ENCODE data around the gene ATG2B. TPM values are rescaled to one million over a fixed set of nuclear protein-coding genes. Genes with fewer than 3 reads are reported as not detected.

ATG2B gene
- total and polyA plus RNA-seq, 10 of the 15 experiments (the other 5 are each of a cell fraction or from before 2014, with no cell fraction given), result 0.84 to 15.4 (median 9.9) TPM

DNA sequence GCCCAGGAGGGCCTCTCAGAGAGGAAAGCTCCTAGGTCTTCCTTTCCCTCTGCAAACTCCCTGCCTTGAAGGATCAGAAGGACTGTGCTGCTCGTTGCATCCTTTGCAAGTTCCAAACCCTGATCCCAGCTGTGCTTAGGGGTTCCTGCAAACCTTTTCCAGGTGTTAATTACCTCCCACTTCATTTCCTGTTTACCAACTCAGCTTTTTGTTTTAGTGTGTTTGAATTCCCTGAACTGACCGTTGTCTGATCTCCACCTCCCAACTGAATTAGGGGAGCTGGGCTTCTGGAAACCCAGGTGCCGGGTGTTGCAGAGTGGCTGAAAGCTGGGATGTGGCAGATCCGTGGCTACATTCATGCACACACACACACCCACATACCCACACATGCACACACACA lies 127.7 kb downstream of the ATG2B start (continued):
- no peak for TF ChIP-seq MEF2B (IDR thresholded peaks at IDR 0.05; ENCODE audit: partially characterized antibody, poor library complexity, severe bottlenecking)

DNA sequence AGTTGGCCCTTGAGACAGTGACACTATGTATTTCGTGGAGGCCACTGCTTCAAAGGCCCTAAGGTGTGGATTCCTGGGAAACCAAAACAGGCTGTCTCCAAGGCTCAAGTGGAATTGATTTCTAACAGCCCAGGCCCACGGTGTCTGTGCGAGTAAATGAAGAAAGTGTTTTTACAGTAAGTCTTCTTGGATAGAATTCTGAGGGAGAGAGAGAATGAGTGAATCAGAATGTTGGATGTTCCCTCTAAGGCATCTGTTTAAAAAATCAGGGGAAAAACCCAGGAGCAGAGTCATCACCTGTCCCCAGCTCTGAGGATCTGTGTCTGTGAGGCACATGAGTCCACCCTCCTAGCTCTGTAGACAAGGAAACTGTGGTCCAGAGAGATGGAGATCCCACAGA lies 129.5 kb downstream of the ATG2B start:
- no peak overlapping the region for H3K4me2 ChIP-seq (ENCODE audit: control insufficient read depth, insufficient read depth)
- no peak for FAIRE-seq
- no peaks in the 10 kb centered on the region for H4K20me1 ChIP-seq (ENCODE audit: control insufficient read depth, insufficient read depth)
- no peak for ATAC-seq
- no peaks in the 10 kb centered on the region for H3K36me3 ChIP-seq (ENCODE audit: control insufficient read depth in 2 of 2, insufficient read depth in 2 of 2, low read length in 1 of 2)
- H3K27me3 ChIP-seq (replicated peaks in 1 of 2; ENCODE audit: control insufficient read depth in 2 of 2, insufficient read depth in 2 of 2, low read length in 1 of 2), result peaks cover 0 to 2% of the 10 kb centered on the region in 2 experiments; a peak in 1 of 4 replicates
- no peak overlapping the region for H3K9ac ChIP-seq (ENCODE audit: control insufficient read depth, insufficient read depth, low read length)
- H3K4me3 ChIP-seq, result no peak overlapping the region
- RAD21 ChIA-PET (ENCODE audit: unreplicated experiment), result no interaction called here
- intact Hi-C loops (cut with micrococcal nuclease; ENCODE audit: unreplicated experiment), result no loop called here
- H3K27ac ChIP-seq (ENCODE audit: control insufficient read depth, insufficient read depth), result no peak overlapping the region
- CTCF ChIA-PET, result no interaction called here
- H3K9me3 ChIP-seq (replicated peaks; ENCODE audit: control insufficient read depth, insufficient read depth, low read length), result no peaks in the 10 kb centered on the region; the same call in 2 of the 3 replicates
- H2AFZ ChIP-seq (ENCODE audit: control insufficient read depth, low read depth, low read length), result no peak overlapping the region
- BruUV-seq (replicated peaks), result no TSS peak
- H3K4me1 ChIP-seq (ENCODE audit: control insufficient read depth, insufficient read depth, low read length), result no peaks in the 10 kb centered on the region
- in situ Hi-C loops (cut with MboI), result no loop called here
- SMC1A ChIA-PET (ENCODE audit: uncharacterized antibody, unreplicated experiment), result no interaction called here
- 60% methylated on average over 3 of the region's 3 CpGs for WGBS (ENCODE audit: insufficient coverage, insufficient replicate concordance, low lambda C conversion rate, missing lambda C conversion rate)
- POLR2A ChIA-PET, result no interaction called here
- TF ChIP-seq MTA3 (IDR thresholded peaks at IDR 0.05; ENCODE audit: borderline replicate concordance, low read length) (no peak), SUPT20H (IDR thresholded peaks at IDR 0.05; ENCODE audit: borderline replicate concordance, control insufficient read depth, low read depth, low read length) (no peak), RAD51 (IDR thresholded peaks at IDR 0.05) (no peak), ZNF217 (IDR thresholded peaks at IDR 0.05) (no peak), POLR2AphosphoS2 (IDR thresholded peaks at IDR 0.05; ENCODE audit: low read depth, low read length) (no peak), PAX8 (IDR thresholded peaks at IDR 0.05) (no peak), SMAD1 (IDR thresholded peaks at IDR 0.05; ENCODE audit: low read depth, partially characterized antibody) (no peak), TBL1XR1 (IDR thresholded peaks at IDR 0.05; ENCODE audit: low read depth, low read length) (no peak)
- TF ChIP-seq, protein P1, sequence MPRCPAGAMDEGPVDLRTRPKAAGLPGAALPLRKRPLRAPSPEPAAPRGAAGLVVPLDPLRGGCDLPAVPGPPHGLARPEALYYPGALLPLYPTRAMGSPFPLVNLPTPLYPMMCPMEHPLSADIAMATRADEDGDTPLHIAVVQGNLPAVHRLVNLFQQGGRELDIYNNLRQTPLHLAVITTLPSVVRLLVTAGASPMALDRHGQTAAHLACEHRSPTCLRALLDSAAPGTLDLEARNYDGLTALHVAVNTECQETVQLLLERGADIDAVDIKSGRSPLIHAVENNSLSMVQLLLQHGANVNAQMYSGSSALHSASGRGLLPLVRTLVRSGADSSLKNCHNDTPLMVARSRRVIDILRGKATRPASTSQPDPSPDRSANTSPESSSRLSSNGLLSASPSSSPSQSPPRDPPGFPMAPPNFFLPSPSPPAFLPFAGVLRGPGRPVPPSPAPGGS (IDR thresholded peaks at IDR 0.05; ENCODE audit: borderline replicate concordance, insufficient read depth, low read depth, low read length, poor library complexity, severe bottlenecking), result no peak
- TF ChIP-seq, protein P2, sequence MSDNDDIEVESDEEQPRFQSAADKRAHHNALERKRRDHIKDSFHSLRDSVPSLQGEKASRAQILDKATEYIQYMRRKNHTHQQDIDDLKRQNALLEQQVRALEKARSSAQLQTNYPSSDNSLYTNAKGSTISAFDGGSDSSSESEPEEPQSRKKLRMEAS (IDR thresholded peaks at IDR 0.05; ENCODE audit: low read depth, low read length), result no peak
- TF ChIP-seq, protein P3, sequence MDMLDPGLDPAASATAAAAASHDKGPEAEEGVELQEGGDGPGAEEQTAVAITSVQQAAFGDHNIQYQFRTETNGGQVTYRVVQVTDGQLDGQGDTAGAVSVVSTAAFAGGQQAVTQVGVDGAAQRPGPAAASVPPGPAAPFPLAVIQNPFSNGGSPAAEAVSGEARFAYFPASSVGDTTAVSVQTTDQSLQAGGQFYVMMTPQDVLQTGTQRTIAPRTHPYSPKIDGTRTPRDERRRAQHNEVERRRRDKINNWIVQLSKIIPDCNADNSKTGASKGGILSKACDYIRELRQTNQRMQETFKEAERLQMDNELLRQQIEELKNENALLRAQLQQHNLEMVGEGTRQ (IDR thresholded peaks at IDR 0.05; ENCODE audit: borderline replicate concordance, low read depth, low read length), result no peak
- TF ChIP-seq, protein P4, sequence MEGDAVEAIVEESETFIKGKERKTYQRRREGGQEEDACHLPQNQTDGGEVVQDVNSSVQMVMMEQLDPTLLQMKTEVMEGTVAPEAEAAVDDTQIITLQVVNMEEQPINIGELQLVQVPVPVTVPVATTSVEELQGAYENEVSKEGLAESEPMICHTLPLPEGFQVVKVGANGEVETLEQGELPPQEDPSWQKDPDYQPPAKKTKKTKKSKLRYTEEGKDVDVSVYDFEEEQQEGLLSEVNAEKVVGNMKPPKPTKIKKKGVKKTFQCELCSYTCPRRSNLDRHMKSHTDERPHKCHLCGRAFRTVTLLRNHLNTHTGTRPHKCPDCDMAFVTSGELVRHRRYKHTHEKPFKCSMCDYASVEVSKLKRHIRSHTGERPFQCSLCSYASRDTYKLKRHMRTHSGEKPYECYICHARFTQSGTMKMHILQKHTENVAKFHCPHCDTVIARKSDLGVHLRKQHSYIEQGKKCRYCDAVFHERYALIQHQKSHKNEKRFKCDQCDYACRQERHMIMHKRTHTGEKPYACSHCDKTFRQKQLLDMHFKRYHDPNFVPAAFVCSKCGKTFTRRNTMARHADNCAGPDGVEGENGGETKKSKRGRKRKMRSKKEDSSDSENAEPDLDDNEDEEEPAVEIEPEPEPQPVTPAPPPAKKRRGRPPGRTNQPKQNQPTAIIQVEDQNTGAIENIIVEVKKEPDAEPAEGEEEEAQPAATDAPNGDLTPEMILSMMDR (IDR thresholded peaks at IDR 0.05 in 2 of 3, conservative IDR thresholded peaks at IDR 0.05 in 1 of 3; ENCODE audit: control insufficient read depth in 2 of 3, extremely low read depth in 1 of 3, insufficient read depth in 1 of 3, low read depth in 3 of 3, low read length in 3 of 3), result no peak
- no peak for DNase-seq (ENCODE audit: low read depth, low spot score)
- no peaks in the 10 kb centered on the region for H3K79me2 ChIP-seq (ENCODE audit: control insufficient read depth, insufficient read depth, low read length)
